ENCODE results near the gene KAT6B. TPM values are rescaled to one million over a fixed set of nuclear protein-coding genes. Genes with fewer than 3 reads are reported as not detected.

The KAT6B gene
- total and polyA plus RNA-seq, 8 donors = 3.7 to 109 (median 34.3) TPM

DNA sequence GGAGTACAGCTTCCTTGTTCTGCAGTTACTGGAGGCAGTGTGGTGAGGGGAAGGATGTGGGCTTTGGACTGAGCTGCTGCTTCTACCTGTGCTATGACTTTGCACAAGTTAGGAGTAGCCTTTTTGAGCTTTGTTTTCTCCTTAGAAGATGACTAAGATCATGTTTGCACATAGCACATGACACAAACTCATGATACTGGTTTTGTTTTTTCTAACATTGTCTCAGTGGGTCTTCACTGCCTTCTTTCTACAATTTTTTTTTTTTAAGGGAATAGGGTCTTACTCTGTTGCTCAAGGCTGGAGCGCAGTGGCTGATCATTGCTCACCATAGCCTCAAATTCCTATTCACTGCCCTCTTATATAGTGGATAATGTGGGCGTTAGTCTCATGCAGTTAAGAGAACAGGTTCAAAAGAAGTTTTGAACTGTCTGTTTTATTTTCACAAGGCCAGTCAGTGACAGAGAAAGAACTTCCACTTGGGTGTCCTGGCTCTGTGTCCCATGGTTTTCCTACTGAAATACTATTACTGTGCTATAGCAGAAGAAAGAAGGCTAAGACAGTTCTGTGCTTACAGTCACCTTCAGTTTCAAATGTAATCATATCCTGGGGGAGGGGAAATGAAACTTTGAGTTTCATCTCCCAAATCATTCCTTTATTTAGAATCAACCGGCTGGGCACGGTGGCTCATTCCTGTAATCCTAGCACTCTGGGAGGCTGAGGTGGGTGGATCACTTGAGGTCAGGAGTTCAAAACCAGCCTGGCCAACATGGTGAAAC is 72.0 kb downstream of the KAT6B start:
- Histone ChIP-seq H3K27ac (peak overlapping the region in 3 of 5 donors; percentile 19 to 43 (median 25)), H3K27me3 (no peaks in the 10 kb centered on the region), H3K9me3 (no peaks in the 10 kb centered on the region), H3K36me3 (no peaks in the 10 kb centered on the region), H3K4me3 (no peak overlapping the region), H3K4me1 (peaks cover 26 to 68% (median 48%) of the 10 kb centered on the region in 4 donors)
- intact Hi-C loops (cut with DNase I; ENCODE audit: low total_unique reads) = no loop called here
- no peak for DNase-seq
- TF ChIP-seq EP300 (IDR thresholded peaks at IDR 0.05) (no peak), POLR2A (IDR thresholded peaks at IDR 0.05) (no peak), POLR2AphosphoS5 (IDR thresholded peaks at IDR 0.05) (no peak)
- TF ChIP-seq, protein P1, sequence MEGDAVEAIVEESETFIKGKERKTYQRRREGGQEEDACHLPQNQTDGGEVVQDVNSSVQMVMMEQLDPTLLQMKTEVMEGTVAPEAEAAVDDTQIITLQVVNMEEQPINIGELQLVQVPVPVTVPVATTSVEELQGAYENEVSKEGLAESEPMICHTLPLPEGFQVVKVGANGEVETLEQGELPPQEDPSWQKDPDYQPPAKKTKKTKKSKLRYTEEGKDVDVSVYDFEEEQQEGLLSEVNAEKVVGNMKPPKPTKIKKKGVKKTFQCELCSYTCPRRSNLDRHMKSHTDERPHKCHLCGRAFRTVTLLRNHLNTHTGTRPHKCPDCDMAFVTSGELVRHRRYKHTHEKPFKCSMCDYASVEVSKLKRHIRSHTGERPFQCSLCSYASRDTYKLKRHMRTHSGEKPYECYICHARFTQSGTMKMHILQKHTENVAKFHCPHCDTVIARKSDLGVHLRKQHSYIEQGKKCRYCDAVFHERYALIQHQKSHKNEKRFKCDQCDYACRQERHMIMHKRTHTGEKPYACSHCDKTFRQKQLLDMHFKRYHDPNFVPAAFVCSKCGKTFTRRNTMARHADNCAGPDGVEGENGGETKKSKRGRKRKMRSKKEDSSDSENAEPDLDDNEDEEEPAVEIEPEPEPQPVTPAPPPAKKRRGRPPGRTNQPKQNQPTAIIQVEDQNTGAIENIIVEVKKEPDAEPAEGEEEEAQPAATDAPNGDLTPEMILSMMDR (IDR thresholded peaks at IDR 0.05) = no peak
- WGBS, 5 donors = 65 to 79% (median 78%) methylated on average over 4 of the region's 4 CpGs

DNA sequence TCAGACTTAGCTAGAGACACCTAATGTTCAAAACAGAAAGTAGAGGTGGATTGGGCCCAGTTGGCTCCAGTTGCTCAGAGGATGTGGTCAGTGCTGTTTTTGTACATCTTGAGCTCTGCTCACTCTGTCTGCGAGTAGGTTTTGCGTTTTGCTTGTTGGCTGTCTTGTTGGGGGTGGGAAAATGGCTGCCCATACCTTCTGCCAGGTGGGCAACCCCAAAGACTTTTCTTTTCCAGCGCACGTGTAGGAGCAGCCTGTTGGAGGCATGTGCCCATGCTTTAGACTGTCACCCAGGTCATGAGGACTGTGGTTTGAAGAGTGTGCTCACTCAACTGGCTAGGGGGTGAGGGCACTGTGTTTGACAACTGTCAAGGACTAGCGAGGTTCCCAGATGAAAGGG is 73.9 kb downstream of the KAT6B start:
- intact Hi-C loops (cut with DNase I; ENCODE audit: low total_unique reads) = no loop called here
- no peak overlapping the region for H3K27ac ChIP-seq
- DNase-seq = no peak
- 87 to 95% (median 90%) methylated on average over 3 to 5 of the region's 5 CpGs for WGBS, 5 donors
- H3K36me3 ChIP-seq = no peaks in the 10 kb centered on the region
- H3K4me3 ChIP-seq = no peak overlapping the region
- no peaks in the 10 kb centered on the region for H3K9me3 ChIP-seq
- H3K27me3 ChIP-seq = no peaks in the 10 kb centered on the region
- H3K4me1 ChIP-seq = peaks cover 26 to 77% (median 50%) of the 10 kb centered on the region in 4 donors
- TF ChIP-seq, protein P1 (IDR thresholded peaks at IDR 0.05) = no peak
- TF ChIP-seq EP300 (IDR thresholded peaks at IDR 0.05) (no peak), POLR2AphosphoS5 (IDR thresholded peaks at IDR 0.05) (no peak), POLR2A (IDR thresholded peaks at IDR 0.05) (no peak)

DNA sequence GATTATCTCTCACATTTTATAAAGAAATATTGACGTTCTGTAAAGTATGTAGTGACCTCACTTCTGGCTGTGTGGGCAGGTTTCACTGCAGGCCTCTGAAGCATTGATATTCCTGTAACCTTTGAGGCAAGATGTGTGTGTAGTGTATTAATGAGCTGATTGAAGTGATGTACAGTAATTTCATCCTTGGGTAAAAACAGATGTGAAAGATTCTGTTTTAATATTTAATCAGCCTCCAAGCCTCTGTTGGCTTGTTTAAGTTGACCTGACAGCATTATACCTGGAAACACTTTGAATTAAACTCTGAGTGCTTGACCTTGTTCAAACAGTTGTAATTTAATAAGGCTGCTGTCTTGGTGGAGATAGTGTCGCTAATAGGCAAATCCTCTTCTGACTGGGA is 74.9 kb downstream of the KAT6B start:
- DNase-seq = no peak
- Histone ChIP-seq H3K27ac (no peak overlapping the region), H3K36me3 (no peaks in the 10 kb centered on the region), H3K4me3 (no peak overlapping the region), H3K9me3 (no peaks in the 10 kb centered on the region), H3K27me3 (no peaks in the 10 kb centered on the region), H3K4me1 (peaks cover 21 to 75% (median 48%) of the 10 kb centered on the region in 4 donors)
- intact Hi-C loops (cut with DNase I; ENCODE audit: low total_unique reads) = no loop called here
- TF ChIP-seq POLR2A (IDR thresholded peaks at IDR 0.05) (no peak), POLR2AphosphoS5 (IDR thresholded peaks at IDR 0.05) (no peak)
- TF ChIP-seq, protein P1 (IDR thresholded peaks at IDR 0.05) = no peak
- WGBS, 5 donors = 27 to 59% (median 40%) methylated on average over 2 of the region's 2 CpGs

DNA sequence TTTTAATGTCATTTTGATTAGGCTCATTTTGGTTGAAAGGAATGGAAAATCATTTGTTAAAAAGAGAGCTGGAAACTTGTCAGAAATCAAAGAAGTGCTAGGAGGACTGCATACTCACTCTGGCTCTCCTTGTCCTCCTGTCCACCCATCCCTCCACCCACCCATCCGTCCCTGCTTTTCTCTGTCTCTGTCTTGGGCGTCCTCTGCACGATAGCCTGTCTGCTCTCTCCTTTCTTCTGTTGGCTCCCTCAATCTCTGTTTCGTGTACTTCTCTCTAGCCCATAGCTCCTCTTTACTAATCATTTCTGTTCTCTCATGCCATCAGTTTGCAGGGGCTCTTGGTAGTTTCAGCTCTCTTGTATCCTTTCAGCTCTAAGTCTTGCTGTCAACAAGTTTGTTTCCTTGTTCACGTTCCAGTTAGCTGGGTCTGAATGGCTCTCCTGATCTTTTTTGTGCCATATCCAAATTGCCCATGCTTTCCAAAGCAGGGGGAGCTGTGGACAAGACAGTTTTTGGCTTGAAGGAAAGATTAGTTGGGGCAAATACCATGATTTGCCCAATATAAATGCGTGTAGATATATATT is 75.6 kb downstream of the KAT6B start:
- no peak for DNase-seq
- no peaks in the 10 kb centered on the region for H3K27me3 ChIP-seq
- peaks cover 15 to 75% (median 42%) of the 10 kb centered on the region in 4 donors for H3K4me1 ChIP-seq
- TF ChIP-seq POLR2A (IDR thresholded peaks at IDR 0.05) (no peak), EP300 (IDR thresholded peaks at IDR 0.05) (no peak), POLR2AphosphoS5 (IDR thresholded peaks at IDR 0.05) (no peak)
- TF ChIP-seq, protein P1 (IDR thresholded peaks at IDR 0.05) = no peak
- H3K4me3 ChIP-seq = no peak overlapping the region
- intact Hi-C loops (cut with DNase I; ENCODE audit: low total_unique reads) = no loop called here
- 61 to 81% (median 75%) methylated on average over 6 of the region's 6 CpGs for WGBS, 5 donors
- no peaks in the 10 kb centered on the region for H3K9me3 ChIP-seq
- no peaks in the 10 kb centered on the region for H3K36me3 ChIP-seq
- no peak overlapping the region for H3K27ac ChIP-seq

Data from stomach (tissue), 9 donors.